Measurements from ENCODE around the gene MUS81. TPM values are rescaled to one million over a fixed set of nuclear protein-coding genes. Genes with fewer than 3 reads are reported as not detected.

Gene MUS81
- total RNA-seq, result 74.3 and 88.9 TPM in 2 replicates
- 80.3 and 82.7 TPM in 2 replicates for polyA plus RNA-seq

GRCh38 chr11:65860278-65861164 is at the start of gene MUS81:
TSS of gene MUS81 (plus strand) at chr11:65860433. CDS start at chr11:65860754, 321 bp downstream.
- Histone ChIP-seq H3K4me3 (peak within 1 kb of the TSS; percentile 78), H3K9me3 (ENCODE audit: low read depth) (no peaks in the 10 kb centered on the region), H3K4me1 (ENCODE audit: low read depth) (peaks cover 7% of the 10 kb centered on the region), H3K27me3 (no peaks in the 10 kb centered on the region), H3K27ac (peak within 1 kb of the TSS; percentile 99), H3K36me3 (peaks cover 34% of the 10 kb centered on the region)
- peak; percentile 99 for DNase-seq (ENCODE audit: low read depth in 1 of 2, low spot score in 1 of 2)
- peak; percentile 85 for TF ChIP-seq CTCF (IDR thresholded peaks at IDR 0.05; ENCODE audit: low read depth, low read length)

GRCh38 chr11:65811764-65812475 is 48.3 kb upstream of the MUS81 start:
- Histone ChIP-seq H3K4me3 (no peak overlapping the region), H3K9me3 (ENCODE audit: low read depth) (no peaks in the 10 kb centered on the region), H3K4me1 (ENCODE audit: low read depth) (peaks cover 4% of the 10 kb centered on the region), H3K27me3 (no peaks in the 10 kb centered on the region), H3K27ac (no peak overlapping the region), H3K36me3 (no peaks in the 10 kb centered on the region)
- TF ChIP-seq CTCF (IDR thresholded peaks at IDR 0.05; ENCODE audit: low read depth, low read length), result peak; percentile 31
- DNase-seq (ENCODE audit: low read depth in 1 of 2, low spot score in 1 of 2), result peak in 1 of 2 donors; percentile 55

GRCh38 chr11:65814131-65814985 is 45.9 kb upstream of the MUS81 start:
- Histone ChIP-seq H3K4me1 (ENCODE audit: low read depth) (peaks cover 4% of the 10 kb centered on the region), H3K27ac (no peak overlapping the region), H3K27me3 (no peaks in the 10 kb centered on the region), H3K9me3 (ENCODE audit: low read depth) (no peaks in the 10 kb centered on the region), H3K36me3 (no peaks in the 10 kb centered on the region), H3K4me3 (no peak overlapping the region)
- peak in 1 of 2 donors; percentile 51 for DNase-seq (ENCODE audit: low read depth in 1 of 2, low spot score in 1 of 2)
- TF ChIP-seq CTCF (IDR thresholded peaks at IDR 0.05; ENCODE audit: low read depth, low read length), result no peak

GRCh38 chr11:65814986-65815565 is 45.2 kb upstream of the MUS81 start:
- peaks cover 4% of the 10 kb centered on the region for H3K4me1 ChIP-seq (ENCODE audit: low read depth)
- no peaks in the 10 kb centered on the region for H3K27me3 ChIP-seq
- H3K9me3 ChIP-seq (ENCODE audit: low read depth), result no peaks in the 10 kb centered on the region
- no peak overlapping the region for H3K4me3 ChIP-seq
- TF ChIP-seq CTCF (IDR thresholded peaks at IDR 0.05; ENCODE audit: low read depth, low read length), result no peak
- H3K27ac ChIP-seq, result no peak overlapping the region
- DNase-seq (ENCODE audit: low read depth in 1 of 2, low spot score in 1 of 2), result no peak
- no peaks in the 10 kb centered on the region for H3K36me3 ChIP-seq

- peaks cover 3% of the 10 kb centered on the region for H3K4me1 ChIP-seq (ENCODE audit: low read depth)
- H3K27me3 ChIP-seq, result no peaks in the 10 kb centered on the region
- no peaks in the 10 kb centered on the region for H3K36me3 ChIP-seq
- no peak overlapping the region for H3K27ac ChIP-seq
- no peak for TF ChIP-seq CTCF (IDR thresholded peaks at IDR 0.05; ENCODE audit: low read depth, low read length)
- no peak overlapping the region for H3K4me3 ChIP-seq
- no peak for DNase-seq (ENCODE audit: low read depth in 1 of 2, low spot score in 1 of 2)
- H3K9me3 ChIP-seq (ENCODE audit: low read depth), result no peaks in the 10 kb centered on the region
Measured at GRCh38 chr11:65816696-65817095, 43.5 kb upstream of the MUS81 start.
